ENCODE results near the gene ADGRV1.

GRCh38 chr5:91028499-91028956, 469.9 kb downstream of the ADGRV1 start:
- TF ChIP-seq CTCF (IDR thresholded peaks at IDR 0.05; ENCODE audit: insufficient read depth, low read depth, low read length) (no peak), EZH2 (IDR thresholded peaks at IDR 0.05; ENCODE audit: insufficient read depth, low read length) (no peak)
